Motor neuron (in vitro differentiated cells): ENCODE results near the gene ATP2B3. TPM values are rescaled to one million over a fixed set of nuclear protein-coding genes. Genes with fewer than 3 reads are reported as not detected.
"Not testable (repeated sequence)": the region's sequence is repeated elsewhere in the genome, so short reads cannot be mapped to it uniquely, and the experiment has no call there.

Experiments used
- ATAC-seq, 8 experiments: fragments of 200-7000 bp; cut with Tn5 transposase; replicated peaks in 6 of 8; 2 replicates each; pipeline ENCODE4 v1.8.0; 2021; ENCODE audit warnings: mild to moderate bottlenecking in 8 of 8, moderate library complexity in 8 of 8
- H3K27ac ChIP-seq, 2 donors: fragments of 250-450 bp; sonication (Bioruptor Pico); 2 replicates each; pipeline ENCODE4 v1.9.0; 2021; ENCODE audit warnings: antibody characterized with exemption in 2 of 2, mild to moderate bottlenecking in 2 of 2, moderate library complexity in 1 of 2
- H3K4me1 ChIP-seq, 2 donors: fragments of 250-450 bp; sonication (Bioruptor Pico); replicated peaks in 1 of 2; 2 replicates each; pipeline ENCODE4 v1.6.1; 2021; ENCODE audit warnings: antibody characterized with exemption in 2 of 2, mild to moderate bottlenecking in 2 of 2, moderate library complexity in 1 of 2
- H3K4me3 ChIP-seq, 5 donors: fragments of 250-450 bp; sonication (Bioruptor Pico); 2 replicates each; pipeline ENCODE4 v1.9.0; 2021; ENCODE audit warnings: antibody characterized with exemption in 5 of 5, mild to moderate bottlenecking in 5 of 5, moderate library complexity in 4 of 5
- WGBS, 10 experiments: fragments of 450-650 bp; shearing (Covaris generic); methylation state at CpG; one replicate each; pipeline ENCODE4 v1.0.0; 2022; 5-methylcytosine and 5-hydroxymethylcytosine counted together
- in situ Hi-C, 9 experiments: fragments of 400-800 bp; cut with MboI; loops; one replicate each; pipeline ENCODE4 v1.15.0; 2021; ENCODE audit warnings: low sequenced_read_pairs in 9 of 9, low pct_unique_long_range_greater_than_20kb in 2 of 9; ENCODE audit not compliant: unreplicated experiment in 9 of 9
- total RNA-seq, 8 experiments: library from RNA; unstranded; fragments of 300-600 nt; gene quantifications; 2 replicates each; pipeline versions ENCODE4 v1.2.3 to v1.2.4, GENCODE V29; 2022

ATP2B3 gene
- total RNA-seq, 8 experiments from 2014 or later = 0.17 to 4.4 (median 0.66) TPM; not detected in 2

- Histone ChIP-seq H3K27ac (peak overlapping the region; percentile 53 to 71), H3K4me3 (peak overlapping the region; percentile 66 to 99 (median 73)), H3K4me1 (peaks cover 5 to 7% of the 10 kb centered on the region in 2 donors)
- in situ Hi-C loops = no loop called here
- WGBS, 10 experiments = no CpG with 5 or more reads among the region's 79 CpGs
- ATAC-seq = peak; percentile 78 to 94 (median 88)
Measured at GRCh38 chrX:153599192-153600031, 82.0 kb downstream of the ATP2B3 start.

DNA sequence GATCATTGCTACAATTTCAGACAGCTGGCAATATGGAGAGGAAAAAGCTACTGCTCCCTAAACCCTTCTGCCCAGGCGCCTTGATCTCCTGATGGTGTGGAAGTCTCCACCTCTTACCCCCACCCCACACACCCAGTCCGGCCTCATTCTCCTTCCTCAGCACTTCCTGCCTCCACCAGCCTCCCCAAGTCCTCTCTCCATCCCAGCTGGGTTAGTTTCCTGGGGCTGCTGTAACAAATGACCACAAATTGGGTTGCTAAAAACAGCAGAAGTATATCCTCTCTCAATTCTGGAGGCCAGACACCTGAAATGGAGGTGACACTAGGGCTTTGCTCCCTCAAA lies 82.6 kb downstream of the ATP2B3 start:
- ATAC-seq = peak in 1 of 8 experiments; percentile 7
- Histone ChIP-seq H3K4me1 (peaks cover 5 to 7% of the 10 kb centered on the region in 2 donors), H3K4me3 (peak overlapping the region; percentile 66 to 99 (median 73)), H3K27ac (no peak overlapping the region)
- 0% methylated on average over 1 of the region's 2 CpGs; no CpG with 5 or more reads in 9 of the 10 experiments for WGBS, 10 experiments
- in situ Hi-C loops = no loop called here

GRCh38 chrX:153600921-153601320 lies 83.5 kb downstream of the ATP2B3 start:
- in situ Hi-C loops = no loop called here
- Histone ChIP-seq H3K4me3 (no peak overlapping the region), H3K4me1 (peaks cover 5 to 7% of the 10 kb centered on the region in 2 donors), H3K27ac (no peak overlapping the region)
- peak in 2 of 8 experiments; percentile 5 to 11 for ATAC-seq
- 20% methylated on average over 3 of the region's 7 CpGs; no CpG with 5 or more reads in 9 of the 10 experiments for WGBS, 10 experiments

- H3K4me1 ChIP-seq = peaks cover 5 to 7% of the 10 kb centered on the region in 2 donors
- no peak overlapping the region for H3K27ac ChIP-seq
- ATAC-seq = no peak
- in situ Hi-C loops = no loop called here
- 43 to 52% methylated on average over 5 to 6 of the region's 12 CpGs; no CpG with 5 or more reads in 8 of the 10 experiments for WGBS, 10 experiments
- H3K4me3 ChIP-seq = no peak overlapping the region
Measured at GRCh38 chrX:153601511-153602110, 84.2 kb downstream of the ATP2B3 start.

DNA sequence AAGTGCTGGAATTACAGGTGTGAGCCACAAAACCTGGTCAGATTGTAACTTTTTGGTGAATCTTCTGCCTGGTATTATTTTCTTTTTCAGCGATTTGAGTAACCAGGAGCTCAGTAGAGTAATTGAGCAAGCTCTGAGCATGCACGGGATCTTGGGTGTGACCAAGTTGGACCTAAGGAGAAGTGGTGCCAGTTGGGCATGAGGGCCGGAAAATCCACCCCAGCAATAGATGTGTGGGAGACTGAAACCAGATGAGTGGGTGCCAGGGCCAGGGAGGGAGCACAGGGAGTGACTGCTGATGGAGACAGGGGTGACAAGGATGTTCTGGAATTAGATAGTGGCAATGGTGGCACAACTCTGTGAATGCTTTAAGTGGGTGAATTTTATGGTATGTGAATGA lies 85.2 kb downstream of the ATP2B3 start:
- 100% methylated on average over 2 of the region's 3 CpGs; no CpG with 5 or more reads in 9 of the 10 experiments for WGBS, 10 experiments
- no peak overlapping the region for H3K27ac ChIP-seq
- in situ Hi-C loops = no loop called here
- H3K4me3 ChIP-seq = no peak overlapping the region
- ATAC-seq = no peak
- peaks cover 5 to 7% of the 10 kb centered on the region in 2 donors for H3K4me1 ChIP-seq

DNA sequence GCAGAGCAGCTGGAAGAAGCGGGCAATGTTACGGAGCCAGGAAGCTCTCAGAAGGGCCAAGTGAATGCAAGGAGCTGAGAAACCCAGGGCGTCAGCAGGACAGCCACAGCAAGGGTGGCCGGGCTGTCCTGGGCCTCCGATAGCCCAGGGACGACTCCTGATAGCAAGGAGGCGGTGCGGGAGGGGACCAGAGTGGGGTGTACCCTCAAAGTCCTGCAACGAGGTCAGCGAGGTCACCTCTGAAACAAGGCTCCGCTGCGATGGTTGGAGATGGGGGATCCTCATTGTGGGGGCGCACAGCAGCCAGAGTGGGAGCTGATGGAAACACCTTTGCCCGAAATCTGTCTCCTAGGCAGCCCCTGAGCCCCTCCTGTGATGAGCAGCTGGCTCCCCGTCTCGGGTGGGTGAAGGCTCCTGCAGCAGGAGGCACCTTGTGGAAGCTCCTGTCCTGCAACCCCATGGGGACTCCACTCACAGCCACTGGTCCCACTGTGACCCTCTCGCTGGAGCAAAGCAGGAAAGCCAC lies 85.8 kb downstream of the ATP2B3 start:
- peaks cover 3 to 5% of the 10 kb centered on the region in 2 donors for H3K4me1 ChIP-seq
- 56 to 70% methylated on average over 2 to 4 of the region's 17 CpGs; no CpG with 5 or more reads in 8 of the 10 experiments for WGBS, 10 experiments
- ATAC-seq = no peak
- in situ Hi-C loops = no loop called here
- no peak overlapping the region for H3K4me3 ChIP-seq
- H3K27ac ChIP-seq = no peak overlapping the region

- H3K4me1 ChIP-seq, H3K4me3 ChIP-seq, ATAC-seq, in situ Hi-C loops, H3K27ac ChIP-seq: not testable (repeated sequence)
- WGBS, 10 experiments = 28 to 100% (median 43%) methylated on average over 2 to 8 of the region's 18 CpGs; no CpG with 5 or more reads in 4 of the 10 experiments
Measured at GRCh38 chrX:153604666-153605380, 87.4 kb downstream of the ATP2B3 start.

DNA sequence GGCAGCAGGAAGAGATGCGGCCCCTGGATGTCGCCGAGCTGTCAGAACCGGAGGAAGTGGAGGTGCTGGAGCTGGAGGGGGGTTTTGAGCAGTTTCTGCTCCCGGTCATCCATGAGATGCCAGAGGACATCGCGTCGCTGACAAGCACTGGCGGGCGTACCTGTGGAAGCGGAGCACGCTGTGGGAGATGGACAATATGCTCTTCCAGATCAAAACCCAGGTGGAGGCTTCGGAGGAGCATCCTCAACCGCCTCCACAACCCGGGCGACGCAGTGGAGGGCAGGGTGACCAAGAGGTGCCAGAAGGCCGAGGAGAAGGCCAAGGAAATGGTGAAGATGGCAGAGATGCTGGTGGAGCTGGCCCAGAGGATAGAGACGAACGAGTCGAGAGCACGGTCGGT lies 89.1 kb downstream of the ATP2B3 start:
- H3K4me1 ChIP-seq = peaks cover 8 to 13% of the 10 kb centered on the region in 2 donors
- no peak overlapping the region for H3K27ac ChIP-seq
- no peak overlapping the region for H3K4me3 ChIP-seq
- in situ Hi-C loops = no loop called here
- no peak for ATAC-seq
- 53 to 93% (median 80%) methylated on average over 1 to 20 of the region's 23 CpGs; no CpG with 5 or more reads in 7 of the 10 experiments for WGBS, 10 experiments

- H3K4me1 ChIP-seq = peaks cover 8 to 15% of the 10 kb centered on the region in 2 donors
- in situ Hi-C loops = no loop called here
- 6 to 100% (median 67%) methylated on average over 1 to 2 of the region's 2 CpGs; no CpG with 5 or more reads in 4 of the 10 experiments for WGBS, 10 experiments
- H3K27ac ChIP-seq = no peak overlapping the region
- no peak overlapping the region for H3K4me3 ChIP-seq
- no peak for ATAC-seq
Measured at GRCh38 chrX:153608376-153608775, 90.9 kb downstream of the ATP2B3 start.

DNA sequence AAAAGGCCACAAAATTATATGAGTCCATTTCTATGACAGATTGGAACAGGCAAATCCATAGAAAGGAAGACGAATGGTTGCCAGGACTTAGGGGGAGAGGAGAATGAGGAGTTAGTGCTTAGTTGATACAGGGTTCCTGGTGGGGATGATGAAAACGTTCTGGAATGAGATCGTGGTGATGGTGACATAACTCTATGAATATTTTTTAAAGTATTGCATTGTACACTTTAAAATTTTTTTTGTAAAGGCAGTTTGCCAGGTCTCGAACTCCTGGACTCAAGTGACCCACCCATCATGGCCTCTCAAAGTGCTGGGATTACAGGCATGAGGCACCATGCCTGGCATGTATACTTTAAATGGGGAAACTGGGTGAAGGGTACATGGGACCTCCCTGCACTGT lies 91.4 kb downstream of the ATP2B3 start:
- in situ Hi-C loops = no loop called here
- WGBS, 10 experiments = 20 to 100% (median 60%) methylated on average over 1 to 4 of the region's 4 CpGs; no CpG with 5 or more reads in 3 of the 10 experiments
- Histone ChIP-seq H3K4me3 (no peak overlapping the region), H3K4me1 (peaks cover 8 to 15% of the 10 kb centered on the region in 2 donors), H3K27ac (no peak overlapping the region)
- no peak for ATAC-seq

DNA sequence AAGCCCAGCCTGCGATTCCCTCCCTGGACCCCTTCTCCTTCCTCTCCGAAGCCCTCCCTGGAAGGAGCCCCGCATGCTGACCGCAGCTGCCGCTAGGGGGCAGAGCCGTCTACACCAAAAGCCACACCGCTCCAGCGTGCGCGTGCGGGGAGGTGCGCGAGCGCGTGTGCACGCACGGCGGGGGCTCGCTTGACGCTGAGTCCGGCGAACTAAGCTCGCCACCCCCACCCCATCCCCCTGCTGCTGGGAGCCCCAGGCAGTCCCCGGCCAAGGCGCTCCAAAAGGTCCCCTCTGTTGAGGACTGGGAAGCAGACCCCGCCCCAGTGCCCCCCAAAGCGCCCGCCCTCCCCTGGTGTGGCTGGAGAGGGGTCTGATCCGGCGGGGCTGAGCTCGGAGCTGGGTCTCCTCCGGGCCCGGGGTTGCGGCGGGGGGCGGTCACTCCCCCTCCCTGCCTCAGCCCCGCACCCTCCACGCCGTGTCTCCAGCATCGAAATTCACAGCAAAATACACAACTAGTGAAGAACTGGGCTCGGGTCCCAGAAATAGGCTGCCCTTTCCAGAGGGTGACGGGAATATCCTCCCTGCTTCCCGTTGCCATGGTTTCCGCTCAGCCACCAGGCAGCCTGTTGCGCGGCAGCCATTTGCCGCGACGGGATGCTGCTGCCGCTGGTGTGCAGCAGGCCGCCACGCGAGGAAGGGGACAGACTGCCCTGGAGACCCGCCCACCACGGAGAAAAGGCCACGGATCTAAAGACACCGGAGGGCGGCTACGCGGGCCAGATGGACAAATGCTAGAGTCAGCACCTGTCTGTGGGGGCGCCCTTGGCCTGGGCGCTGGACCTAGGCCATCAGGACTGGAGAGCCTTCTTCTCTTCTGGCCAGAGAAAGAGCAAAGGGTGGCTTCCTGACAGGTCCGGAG lies 92.7 kb downstream of the ATP2B3 start:
- Histone ChIP-seq H3K4me1 (peaks cover 8 to 15% of the 10 kb centered on the region in 2 donors), H3K4me3 (peak overlapping the region; percentile 30 to 41 (median 37)), H3K27ac (peak overlapping the region; percentile 76 to 77)
- WGBS, 10 experiments = 35% methylated on average over 11 of the region's 63 CpGs; no CpG with 5 or more reads in 9 of the 10 experiments
- in situ Hi-C loops = no loop called here
- ATAC-seq = peak; percentile 80 to 98 (median 88)

GRCh38 chrX:153610836-153611213 lies 93.4 kb downstream of the ATP2B3 start:
- Histone ChIP-seq H3K4me1 (peaks cover 8 to 15% of the 10 kb centered on the region in 2 donors), H3K27ac (peak overlapping the region; percentile 76 to 77), H3K4me3 (peak overlapping the region in 4 of 5 donors; percentile 30 to 41 (median 39))
- in situ Hi-C loops = no loop called here
- ATAC-seq = peak in 4 of 8 experiments; percentile 12 to 53 (median 35)
- 25 to 80% methylated on average over 1 to 4 of the region's 9 CpGs; no CpG with 5 or more reads in 8 of the 10 experiments for WGBS, 10 experiments
